Daoy (cell line): ENCODE measurements around the gene ZAP70. TPM values are rescaled to one million over a fixed set of nuclear protein-coding genes. Genes with fewer than 3 reads are reported as not detected.

Experiments used
- DNase-seq: peaks from one replicate; pipeline ENCODE4 v3.0.0-alpha.2; 2015; ENCODE audit warnings: low read depth
- total RNA-seq: library from RNA; depleted of rRNA; stranded (reverse); fragments of >200 nt; shearing (Covaris generic); gene quantifications from 2 replicates; pipeline ENCODE4 v1.2.3, GENCODE V29; 2014; rRNA removed

The ZAP70 gene
- total RNA-seq, 1 experiment from 2014 or later: 0.46 TPM

DNA sequence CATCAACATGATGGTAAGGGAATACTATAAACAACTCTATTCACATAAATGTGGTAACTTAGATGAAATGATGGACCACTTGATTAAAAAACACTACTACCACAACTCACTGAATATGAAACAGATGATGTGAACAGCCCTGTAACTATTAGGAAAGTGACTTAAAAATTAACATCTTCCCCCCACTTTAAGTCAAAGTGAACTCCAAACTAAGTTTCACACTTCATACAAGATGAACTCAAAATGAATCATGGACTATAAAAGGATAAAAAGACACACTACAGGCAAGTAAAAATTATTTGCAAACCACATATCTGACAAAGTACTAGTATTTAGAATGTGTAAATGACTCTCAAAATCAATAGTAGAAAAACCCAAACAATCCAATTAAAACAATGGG is 71.6 kb downstream of the ZAP70 start:
- no peak for DNase-seq

DNA sequence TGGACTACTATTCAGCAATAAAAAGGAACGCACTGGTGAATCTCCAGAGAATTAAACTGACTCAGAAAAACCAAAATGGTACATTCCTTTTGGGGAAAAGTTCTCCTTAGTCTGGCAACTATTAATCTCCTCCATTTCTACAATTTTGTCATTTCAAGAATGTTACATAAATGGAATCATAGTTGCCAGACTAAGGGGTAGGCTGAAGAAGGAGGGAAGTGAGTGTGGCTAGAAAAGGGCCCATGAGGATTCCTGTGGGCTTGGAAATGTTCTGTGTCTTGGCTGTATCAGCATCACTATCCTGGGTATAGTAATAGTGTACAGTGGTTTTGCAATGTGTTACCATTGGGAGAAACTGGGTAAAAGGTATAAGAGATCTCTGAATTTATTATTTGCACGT is 72.4 kb downstream of the ZAP70 start:
- no peak for DNase-seq

DNA sequence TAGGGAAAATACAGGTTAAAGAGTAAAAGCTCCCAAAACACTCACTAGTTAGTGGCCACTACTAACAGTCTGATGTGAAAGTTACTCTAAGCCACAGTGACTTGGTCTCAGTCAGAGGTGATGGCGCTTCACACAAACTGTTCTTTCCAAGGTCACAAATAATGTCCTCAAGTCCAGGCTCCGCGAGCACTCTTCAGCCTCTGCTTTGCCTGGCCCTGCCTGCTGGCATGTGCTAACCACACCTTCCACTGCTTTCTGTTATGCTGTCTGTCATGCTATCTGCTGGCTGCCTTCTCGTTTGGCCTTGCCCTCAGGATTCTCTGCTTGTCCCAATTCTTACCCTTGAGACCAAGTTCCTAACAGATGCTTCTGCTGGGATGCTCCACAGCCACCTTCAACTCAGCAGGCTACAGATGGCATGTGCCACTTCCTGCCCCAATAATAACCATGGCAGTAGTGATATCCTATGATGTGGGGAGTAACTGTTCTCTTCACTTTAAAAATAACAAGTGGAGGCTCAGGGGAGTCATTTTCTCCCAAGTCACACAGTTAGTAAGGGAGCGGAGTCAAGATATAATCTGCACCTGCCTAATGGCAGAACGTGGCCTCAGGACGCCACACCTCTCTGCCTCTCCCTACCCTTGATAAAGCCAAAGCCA is 75.7 kb downstream of the ZAP70 start:
- DNase-seq: no peak

Other genes with a start within 250 kb of the ZAP70 start
- 6.1 and 8.6 TPM in 2 replicates for gene ANKRD36B, start 123.7 kb upstream of the ZAP70 start, total RNA-seq
- 318 and 380 TPM in 2 replicates for gene COX5B, start 67.5 kb upstream of the ZAP70 start, total RNA-seq
- gene ACTR1B, start 49.5 kb upstream of the ZAP70 start, total RNA-seq: 20.1 and 25.8 TPM in 2 replicates
- gene C2orf92, start 43.9 kb upstream of the ZAP70 start, total RNA-seq: 0.24 and 4.9 TPM in 2 replicates